D721Med (cell line): Measurements from ENCODE around the gene SLC2A1.

ENCODE experiments used
- DNase-seq: peaks from one replicate; pipeline ENCODE4 v3.0.0; 2011; ENCODE audit warnings: low spot score; ENCODE audit not compliant: insufficient read length
- FAIRE-seq: peaks from 2 replicates; lab custom pipeline; 2011; peaks lifted over from hg19 to GRCh38; lab: Jason Lieb, UNC
- CTCF ChIP-seq: IDR thresholded peaks from 2 replicates; pipeline ENCODE4 v1.5.1; 2012; ENCODE audit warnings: mild to moderate bottlenecking, control low read depth; ENCODE audit not compliant: insufficient read depth; ENCODE audit errors: missing control alignments

Gene SLC2A1

GRCh38 chr1:42992054-42992571, 33.4 kb upstream of the SLC2A1 start:
- FAIRE-seq (no peak), DNase-seq (no peak)
- no peak for TF ChIP-seq CTCF

- FAIRE-seq: no peak
- TF ChIP-seq CTCF: no peak
- DNase-seq: no peak
Measured at GRCh38 chr1:42990757-42991346, 32.2 kb upstream of the SLC2A1 start.

- FAIRE-seq (no peak), DNase-seq (no peak)
- TF ChIP-seq CTCF: no peak
Measured at GRCh38 chr1:42983693-42984092, 25.0 kb upstream of the SLC2A1 start.

GRCh38 chr1:42983253-42983652, 24.6 kb upstream of the SLC2A1 start:
- FAIRE-seq: no peak
- no peak for TF ChIP-seq CTCF
- DNase-seq: no peak

GRCh38 chr1:42982641-42983040, 24.0 kb upstream of the SLC2A1 start:
- no peak for TF ChIP-seq CTCF
- DNase-seq: no peak
- no peak for FAIRE-seq

GRCh38 chr1:42981871-42982270, 23.2 kb upstream of the SLC2A1 start:
- DNase-seq: no peak
- TF ChIP-seq CTCF: no peak
- FAIRE-seq: no peak

GRCh38 chr1:42981255-42981805, 22.7 kb upstream of the SLC2A1 start:
- DNase-seq: no peak
- FAIRE-seq: peak; percentile 35
- TF ChIP-seq CTCF: no peak
